GM18873 (cell line): ENCODE measurements around the gene TALDO1.

Experiments
- ATAC-seq: cut with Tn5 transposase; IDR thresholded peaks from one replicate; pipeline ENCODE4 v1.9.1; 2021; ENCODE audit warnings: mild to moderate bottlenecking, moderate library complexity, moderate number of reproducible peaks; ENCODE audit not compliant: unreplicated experiment, low FRiP score

The TALDO1 gene

DNA sequence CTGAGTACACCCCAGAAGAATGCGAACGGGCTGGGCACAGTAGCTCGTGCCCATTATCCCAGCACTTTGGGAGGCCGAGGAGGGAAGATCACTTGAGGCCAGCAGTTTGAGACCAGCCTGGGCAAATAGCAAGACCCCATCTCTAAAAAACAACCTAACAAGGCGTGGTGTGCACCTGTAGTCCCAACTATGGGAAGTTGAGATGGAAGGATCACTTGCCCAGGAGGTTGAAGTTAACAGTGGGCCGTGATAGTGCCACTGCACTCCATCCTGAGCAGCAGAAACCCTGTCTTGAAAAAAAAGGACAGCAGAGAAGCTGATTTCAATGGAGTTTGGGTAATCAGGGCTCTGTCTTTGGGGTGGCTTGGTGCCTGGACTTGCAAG lies 65.8 kb downstream of the TALDO1 start:
- ATAC-seq = no peak

GRCh38 chr11:813456-814096 lies 66.3 kb downstream of the TALDO1 start:
- no peak for ATAC-seq
